Measurements from ENCODE around the gene EVA1A. TPM values are rescaled to one million over a fixed set of nuclear protein-coding genes. Genes with fewer than 3 reads are reported as not detected.

EVA1A gene
- polyA plus RNA-seq, 2 of the 4 experiments (the other 2 are of a cell fraction), result 2.5 to 19.0 TPM

- 76% methylated on average over 3 of the region's 3 CpGs for WGBS (ENCODE audit: missing lambda C conversion rate)
- ChIA-PET CTCF (interaction anchor here (1.1 to 1.4 kb wide), 2 partner anchors 15 to 16 kb away, joined by 3 read pairs; no protein-coding TSS in a partner anchor), POLR2A (no interaction called here)
- H3K4me2 ChIP-seq, result no peak overlapping the region
- H3K27ac ChIP-seq, result peak overlapping the region in 1 of 2 experiments; percentile 21; a peak in 1 of 6 replicates
- DNase-seq (ENCODE audit: low read depth in 1 of 2, low spot score in 1 of 2) (no peak), ATAC-seq (no peak), FAIRE-seq (no peak)
- TF ChIP-seq CHD2 (IDR thresholded peaks at IDR 0.05; ENCODE audit: low read length, partially characterized antibody) (no peak), MAFK (IDR thresholded peaks at IDR 0.05; ENCODE audit: partially characterized antibody) (no peak)
- H3K4me3 ChIP-seq, result no peak overlapping the region
- H3K9me3 ChIP-seq, result 0 out of 3 replicates have a peak, but pooled peaks cover 2% of the 10 kb centered on the region
- H3K4me1 ChIP-seq, result no peaks in the 10 kb centered on the region
Observed at GRCh38 chr2:75541430-75541829, 19.3 kb downstream of the EVA1A start.

GRCh38 chr2:75540994-75541393, 19.7 kb downstream of the EVA1A start:
- no peak overlapping the region for H3K4me2 ChIP-seq
- no peak for DNase-seq (ENCODE audit: low read depth in 1 of 2, low spot score in 1 of 2)
- H3K9me3 ChIP-seq, result 0 out of 3 replicates have a peak, but pooled peaks cover 2% of the 10 kb centered on the region
- no peak for TF ChIP-seq BHLHE40 (IDR thresholded peaks at IDR 0.05; ENCODE audit: low read depth, low read length)
- no peak for TF ChIP-seq CBX8 (IDR thresholded peaks at IDR 0.05)
- TF ChIP-seq FOSL2 (IDR thresholded peaks at IDR 0.05), result no peak
- TF ChIP-seq FOSL2 (CRISPR knock-in tag; IDR thresholded peaks at IDR 0.05), result no peak
- no peak for TF ChIP-seq MYC (IDR thresholded peaks at IDR 0.05; ENCODE audit: borderline replicate concordance, low read length)
- TF ChIP-seq E2F6 (IDR thresholded peaks at IDR 0.05; ENCODE audit: borderline replicate concordance, low read depth), result no peak
- WGBS (ENCODE audit: missing lambda C conversion rate), result 64% methylated on average over 4 of the region's 4 CpGs
- peak overlapping the region in 1 of 2 experiments; percentile 21; a peak in 1 of 6 replicates for H3K27ac ChIP-seq
- ATAC-seq, result no peak
- H3K4me3 ChIP-seq, result no peak overlapping the region
- ChIA-PET POLR2A (no interaction called here), CTCF (interaction anchor here (1.1 to 1.4 kb wide), 2 partner anchors 15 to 17 kb away, joined by 3 read pairs; no protein-coding TSS in a partner anchor)
- no peak for FAIRE-seq
- no peaks in the 10 kb centered on the region for H3K4me1 ChIP-seq

- ATAC-seq (no peak), FAIRE-seq (no peak), DNase-seq (ENCODE audit: low read depth in 1 of 2, low spot score in 1 of 2) (no peak)
- TF ChIP-seq FOSL2 (IDR thresholded peaks at IDR 0.05) (no peak), FOSL2 (CRISPR knock-in tag; IDR thresholded peaks at IDR 0.05) (no peak), SREBF2 (IDR thresholded peaks at IDR 0.05) (no peak), MYC (IDR thresholded peaks at IDR 0.05; ENCODE audit: borderline replicate concordance, low read length) (no peak), TP53 (CRISPR knock-in tag; IDR thresholded peaks at IDR 0.05) (no peak), KDM5A (IDR thresholded peaks at IDR 0.05) (no peak), HMGXB4 (CRISPR knock-in tag; IDR thresholded peaks at IDR 0.05; ENCODE audit: borderline replicate concordance) (no peak), ZNF302 (CRISPR knock-in tag; IDR thresholded peaks at IDR 0.05) (no peak), PBX3 (IDR thresholded peaks at IDR 0.05) (no peak), BHLHE40 (IDR thresholded peaks at IDR 0.05; ENCODE audit: low read depth, low read length) (no peak)
- Histone ChIP-seq H3K4me3 (no peak overlapping the region), H3K4me2 (no peak overlapping the region), H3K9me3 (0 out of 3 replicates have a peak, but pooled peaks cover 2% of the 10 kb centered on the region), H3K27ac (no peak overlapping the region), H3K4me1 (no peaks in the 10 kb centered on the region)
- POLR2A ChIA-PET, result interaction anchor here (1.0 kb wide), 1 partner anchor 66 kb away, joined by 3 read pairs; no protein-coding TSS in a partner anchor
- 52% methylated on average over 3 of the region's 3 CpGs for WGBS (ENCODE audit: missing lambda C conversion rate)
- CTCF ChIA-PET, result interaction anchor here (1.4 kb wide), 1 partner anchor 18 kb away, joined by 3 read pairs; no protein-coding TSS in a partner anchor
Observed at GRCh38 chr2:75539955-75540716, 20.6 kb downstream of the EVA1A start.
